Effector CD4-positive, alpha-beta T cell (primary cell): ENCODE measurements around the gene MYO9B.

Source experiments
- DNase-seq: peaks from one replicate; pipeline ENCODE4 v3.0.0-alpha.2; 2020

MYO9B gene

GRCh38 chr19:17243211-17243829, 167.7 kb downstream of the MYO9B start:
- no peak for DNase-seq

- no peak for DNase-seq
These were observed 168.4 kb downstream of the MYO9B start for GRCh38 chr19:17243830-17244617.

- DNase-seq, result no peak
These were observed 169.3 kb downstream of the MYO9B start for GRCh38 chr19:17244618-17245534.

- DNase-seq, result no peak
These were observed 170.0 kb downstream of the MYO9B start, which contains the start of gene NR2F6 for GRCh38 chr19:17245535-17245984. Gene NR2F6, minus strand, starts transcription at chr19:17245919. Its CDS starts 699 bp downstream, at chr19:17245220.

- no peak for DNase-seq
These were observed 171.3 kb downstream of the MYO9B start for GRCh38 chr19:17246681-17247425.

GRCh38 chr19:17248011-17248776, 172.6 kb downstream of the MYO9B start:
- no peak for DNase-seq

- no peak for DNase-seq
These were observed 174.4 kb downstream of the MYO9B start for GRCh38 chr19:17249887-17250548.

- no peak for DNase-seq
These were observed 179.1 kb downstream of the MYO9B start for GRCh38 chr19:17254636-17255035.

- no peak for DNase-seq
These were observed 179.6 kb downstream of the MYO9B start for GRCh38 chr19:17255150-17255621.

GRCh38 chr19:17256130-17256529, 180.6 kb downstream of the MYO9B start:
- DNase-seq, result no peak

GRCh38 chr19:17259118-17259780, 183.7 kb downstream of the MYO9B start:
- no peak for DNase-seq

GRCh38 chr19:17259934-17260333, 184.4 kb downstream of the MYO9B start:
- DNase-seq, result no peak

GRCh38 chr19:17260842-17261325, 185.3 kb downstream of the MYO9B start:
- DNase-seq, result peak; percentile 88

- DNase-seq, result no peak
These were observed 187.0 kb downstream of the MYO9B start for GRCh38 chr19:17262557-17262956.
